AG04450 (cell line): ENCODE measurements around the gene WDR4. TPM values are rescaled to one million over a fixed set of nuclear protein-coding genes. Genes with fewer than 3 reads are reported as not detected.
"Not testable (repeated sequence)": the region's sequence is repeated elsewhere in the genome, so short reads cannot be mapped to it uniquely, and the experiment has no call there.

Source experiments
- CTCF ChIA-PET: fragments of 300-600, 350-600 bp; formaldehyde crosslinking; extraction: SDS; loops from one replicate; lab custom pipeline; 2022; ENCODE audit warnings: antibody characterized with exemption, inconsistent platforms; lab: Charles Lee
- POLR2A ChIA-PET: fragments of 350-600 bp; formaldehyde crosslinking; extraction: SDS; loops from one replicate; lab custom pipeline; 2021; ENCODE audit warnings: antibody characterized with exemption, inconsistent platforms; lab: Yijun Ruan, JAX
- DNase-seq: peaks from one replicate; pipeline ENCODE4 v3.0.0-alpha.2; 2011; ENCODE audit warnings: low read depth, low spot score
- H3K27ac ChIP-seq: one replicate; pipeline ENCODE4 v1.5.1; 2012; ENCODE audit warnings: low read depth, low read length, control low read depth
- H3K27me3 ChIP-seq: one replicate; pipeline ENCODE4 v1.6.0; 2012; ENCODE audit warnings: low read length; ENCODE audit not compliant: control insufficient read depth, insufficient read depth
- H3K4me3 ChIP-seq: 2 replicates; pipeline ENCODE4 v1.5.1; 2011; ENCODE audit warnings: mild to moderate bottlenecking, low read depth, low read length, control low read depth
- H3K9me3 ChIP-seq: 2 replicates; pipeline ENCODE4 v1.5.1; 2012; ENCODE audit warnings: low read length; ENCODE audit not compliant: control insufficient read depth, insufficient read depth
- CTCF ChIP-seq: IDR thresholded peaks from 2 replicates; pipeline ENCODE4 v1.5.1; 2011; ENCODE audit warnings: low read depth, low read length, control low read depth, inconsistent platforms
- polyA minus RNA-seq: library from RNA; depleted of rRNA, polyadenylated mRNA; stranded (reverse); fragments of >200 nt; gene quantifications from 2 replicates; pipeline ENCODE4 v1.2.3, GENCODE V29; 2011; rRNA and poly(A)+ RNA removed
- polyA plus RNA-seq: library from polyadenylated mRNA; depleted of rRNA; stranded (reverse); fragments of >200 nt; gene quantifications from 2 replicates; pipeline ENCODE4 v1.2.3, GENCODE V29; 2011; rRNA removed

WDR4 gene, protein sequence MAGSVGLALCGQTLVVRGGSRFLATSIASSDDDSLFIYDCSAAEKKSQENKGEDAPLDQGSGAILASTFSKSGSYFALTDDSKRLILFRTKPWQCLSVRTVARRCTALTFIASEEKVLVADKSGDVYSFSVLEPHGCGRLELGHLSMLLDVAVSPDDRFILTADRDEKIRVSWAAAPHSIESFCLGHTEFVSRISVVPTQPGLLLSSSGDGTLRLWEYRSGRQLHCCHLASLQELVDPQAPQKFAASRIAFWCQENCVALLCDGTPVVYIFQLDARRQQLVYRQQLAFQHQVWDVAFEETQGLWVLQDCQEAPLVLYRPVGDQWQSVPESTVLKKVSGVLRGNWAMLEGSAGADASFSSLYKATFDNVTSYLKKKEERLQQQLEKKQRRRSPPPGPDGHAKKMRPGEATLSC
- polyA plus RNA-seq (8.9 and 10.6 TPM in 2 replicates), polyA minus RNA-seq (12.7 and 19.1 TPM in 2 replicates)

GRCh38 chr21:42878993-42879787 lies at the start of gene WDR4:
Gene WDR4, minus strand, starts transcription at chr21:42879539. Its CDS starts 44 bp downstream, at chr21:42879495.
- peak within 1 kb of the TSS; percentile 87 for H3K27ac ChIP-seq
- ChIA-PET POLR2A (no interaction called here), CTCF (no interaction called here)
- no peaks in the 10 kb centered on the region for H3K27me3 ChIP-seq
- TF ChIP-seq CTCF: no peak
- DNase-seq: peak; percentile 91
- H3K9me3 ChIP-seq: no peaks in the 10 kb centered on the region; the same call in 1 of the 2 replicates
- H3K4me3 ChIP-seq: peak within 1 kb of the TSS; percentile 88

DNA sequence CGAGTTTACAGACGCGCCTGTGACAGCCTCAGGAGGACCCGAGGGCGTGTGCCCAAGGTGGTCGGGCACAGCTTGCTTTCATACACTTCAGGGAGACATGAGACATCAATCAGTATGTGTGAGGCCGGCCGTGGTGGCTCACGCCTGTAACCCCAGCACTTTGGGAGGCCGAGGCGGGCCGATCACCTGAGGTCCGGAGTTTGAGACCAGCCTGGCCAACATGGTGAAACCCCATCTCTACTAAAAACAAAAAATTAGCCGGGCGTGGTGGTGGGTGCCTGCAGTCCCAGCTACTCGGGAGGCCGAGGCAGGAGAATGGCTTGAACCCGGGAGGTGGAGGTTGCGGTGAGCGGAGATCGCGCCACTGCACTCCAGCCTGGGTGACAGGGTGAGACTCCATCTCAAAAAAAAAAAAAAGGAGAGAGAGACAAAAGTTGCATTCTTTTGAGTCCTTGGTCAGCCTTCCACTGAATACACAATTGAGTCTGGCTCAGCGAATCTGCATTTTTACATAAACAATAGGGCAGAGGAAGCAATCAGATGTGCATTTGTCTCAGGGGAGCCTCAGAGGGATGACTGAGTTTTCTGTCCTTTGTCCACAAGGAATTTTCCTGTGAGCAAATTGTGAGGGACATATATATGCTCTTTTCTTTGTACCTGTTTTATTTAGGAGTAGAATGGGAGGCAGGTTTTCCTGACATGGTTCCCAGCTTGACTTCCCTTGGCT lies 48.3 kb upstream of the WDR4 start:
- H3K4me3 ChIP-seq, H3K27ac ChIP-seq, POLR2A ChIA-PET, DNase-seq, H3K9me3 ChIP-seq, H3K27me3 ChIP-seq, CTCF ChIA-PET: not testable (repeated sequence)

DNA sequence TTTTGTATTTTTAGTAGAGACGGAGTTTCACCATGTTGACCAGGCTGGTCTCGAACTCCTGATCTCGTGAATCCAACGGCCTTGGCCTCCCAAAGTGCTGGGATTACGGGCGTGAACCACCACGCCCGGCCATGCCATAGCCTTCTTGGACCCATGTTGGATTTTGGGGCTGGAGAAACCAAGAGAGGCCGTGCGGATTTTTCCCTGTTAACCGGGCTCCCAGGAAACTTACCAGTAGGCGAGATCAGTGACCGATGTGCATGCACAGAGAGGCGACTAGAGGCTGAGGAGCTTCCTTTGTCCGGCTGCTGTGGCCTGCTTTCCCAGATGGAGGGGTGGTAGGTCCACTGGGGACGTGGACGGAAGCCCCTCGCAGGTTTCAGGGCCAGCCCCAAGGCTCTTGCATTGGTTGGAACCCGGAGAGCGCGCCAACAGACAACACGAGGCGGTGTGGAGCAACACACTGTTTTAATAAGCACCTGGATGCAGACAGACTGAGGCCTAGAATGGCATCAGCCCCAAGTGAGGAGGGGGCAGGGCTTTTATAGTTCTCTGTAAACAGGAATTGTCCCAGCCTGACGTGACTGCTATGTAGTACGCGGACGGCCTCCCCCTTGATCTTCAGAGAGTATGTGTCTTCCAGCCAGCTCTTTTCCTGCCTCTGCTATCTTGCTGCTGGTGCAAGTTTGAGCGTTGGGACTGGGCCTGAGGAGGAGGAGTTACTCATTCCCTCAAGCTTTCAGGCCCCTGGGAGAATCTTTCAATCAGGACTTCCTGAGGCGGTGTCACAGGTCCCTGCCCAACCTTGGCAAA lies 46.0 kb upstream of the WDR4 start, which contains the start of gene ERVH48-1:
Gene ERVH48-1 (minus strand): TSS at position 517 of the 813 bp plus-strand sequence. CDS start 6,624 bp downstream, outside the sequence.
- ChIA-PET CTCF (no interaction called here), POLR2A (no interaction called here)
- no peak for DNase-seq
- Histone ChIP-seq H3K9me3 (no peaks in the 10 kb centered on the region), H3K4me3 (no peak within 1 kb of the TSS), H3K27me3 (no peaks in the 10 kb centered on the region), H3K27ac (no peak within 1 kb of the TSS)
- TF ChIP-seq CTCF: no peak

GRCh38 chr21:42924433-42924751 lies 45.1 kb upstream of the WDR4 start:
- H3K4me3 ChIP-seq: no peak overlapping the region
- no peak overlapping the region for H3K27ac ChIP-seq
- TF ChIP-seq CTCF: no peak
- peaks cover 4% of the 10 kb centered on the region for H3K27me3 ChIP-seq
- DNase-seq: no peak
- ChIA-PET POLR2A (no interaction called here), CTCF (no interaction called here)
- no peaks in the 10 kb centered on the region for H3K9me3 ChIP-seq
